IPS-11a (cell line): ENCODE measurements around the gene CNTNAP4.

Experiments
- H3K4me3 ChIP-seq: one replicate; pipeline ENCODE4 v1.5.1; 2013; ENCODE audit warnings: low read depth, low read length, control low read depth

Gene CNTNAP4

DNA sequence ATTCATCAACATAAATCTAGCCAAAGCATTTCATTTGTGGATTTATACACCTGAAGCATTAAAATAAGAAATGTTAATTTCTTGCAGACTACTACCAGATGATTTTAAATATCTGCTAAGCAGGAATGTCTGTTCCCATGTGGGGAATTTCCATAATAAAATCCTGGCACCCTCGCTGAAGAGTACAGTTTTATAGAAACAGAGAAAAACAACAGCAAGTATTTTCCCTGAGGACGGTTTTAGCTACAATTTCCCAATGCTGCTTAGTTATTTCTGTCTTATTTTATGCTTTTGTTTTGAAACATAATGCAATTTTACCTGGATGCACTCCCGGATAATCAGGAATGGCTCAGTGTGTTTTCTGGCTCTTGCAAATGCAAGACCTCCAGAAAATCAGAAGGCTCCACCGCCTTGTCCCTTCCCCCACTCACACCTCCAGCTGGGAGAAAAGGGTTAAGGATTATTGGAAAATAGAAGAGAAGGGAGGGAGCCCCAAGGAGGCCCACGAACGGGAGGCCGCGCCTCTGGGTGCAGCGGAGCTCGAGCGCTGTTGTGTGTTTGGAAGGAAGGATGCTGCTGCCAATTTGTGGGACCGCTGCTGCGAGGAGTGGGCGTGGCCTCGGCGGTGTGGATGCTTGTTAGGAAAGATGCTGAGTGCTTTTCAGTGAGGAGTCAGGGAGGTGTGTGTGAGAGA, at the start of gene CNTNAP4:
Gene CNTNAP4 (plus strand): TSS at position 657 of the 694 bp plus-strand sequence. CDS start 262 bp downstream, outside the sequence.
- H3K4me3 ChIP-seq = no peak within 1 kb of the TSS

GRCh38 chr16:76228546-76229146, 48.6 kb upstream of the CNTNAP4 start:
- H3K4me3 ChIP-seq = no peak overlapping the region

- H3K4me3 ChIP-seq = no peak overlapping the region
These were observed 44.5 kb upstream of the CNTNAP4 start for GRCh38 chr16:76232704-76233103.

DNA sequence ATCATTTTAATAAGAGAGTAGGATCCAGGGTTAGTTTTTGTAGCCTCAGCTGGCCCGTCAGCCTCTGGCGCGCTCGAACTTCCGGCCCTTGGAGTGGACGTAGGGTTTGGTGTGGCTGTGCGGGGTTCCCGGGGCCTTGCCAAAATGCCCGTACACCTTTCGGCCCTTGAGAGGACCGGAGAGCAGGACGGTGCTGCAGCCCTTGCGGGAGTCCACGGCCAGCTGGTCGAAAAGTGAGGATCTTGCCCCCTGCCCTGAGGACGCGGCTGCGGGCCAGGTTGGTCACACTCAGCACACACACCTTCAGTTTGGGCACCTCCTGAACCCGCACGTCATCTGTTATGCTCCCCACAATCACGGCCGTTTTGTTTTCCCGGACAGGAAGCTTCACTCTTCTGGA, 42.2 kb upstream of the CNTNAP4 start:
- no peak overlapping the region for H3K4me3 ChIP-seq

GRCh38 chr16:76235426-76235825, 41.8 kb upstream of the CNTNAP4 start:
- H3K4me3 ChIP-seq = no peak overlapping the region

GRCh38 chr16:76237471-76237870, 39.7 kb upstream of the CNTNAP4 start:
- H3K4me3 ChIP-seq = no peak overlapping the region

GRCh38 chr16:76241755-76242154, 35.4 kb upstream of the CNTNAP4 start:
- no peak overlapping the region for H3K4me3 ChIP-seq

DNA sequence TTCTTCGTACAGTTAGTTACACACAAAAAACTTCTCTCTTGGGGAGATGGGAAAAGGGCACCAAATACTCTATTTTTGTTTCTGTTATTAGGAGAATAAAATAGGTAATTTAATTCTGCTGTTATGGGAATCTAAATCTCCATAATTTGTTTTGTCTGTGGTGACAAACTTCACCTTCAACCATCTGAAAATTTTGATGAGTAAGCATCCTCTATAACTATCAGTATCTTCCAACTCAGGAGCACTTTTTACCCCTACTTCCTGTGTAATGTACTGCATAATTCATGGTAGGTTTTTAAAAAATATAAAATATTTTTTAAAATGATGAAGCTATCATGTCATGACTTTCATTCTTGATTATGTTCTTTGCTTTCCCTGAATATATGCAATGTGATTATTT, 33.6 kb upstream of the CNTNAP4 start:
- H3K4me3 ChIP-seq = no peak overlapping the region

- no peak overlapping the region for H3K4me3 ChIP-seq
These were observed 30.6 kb upstream of the CNTNAP4 start for GRCh38 chr16:76246587-76246986.

DNA sequence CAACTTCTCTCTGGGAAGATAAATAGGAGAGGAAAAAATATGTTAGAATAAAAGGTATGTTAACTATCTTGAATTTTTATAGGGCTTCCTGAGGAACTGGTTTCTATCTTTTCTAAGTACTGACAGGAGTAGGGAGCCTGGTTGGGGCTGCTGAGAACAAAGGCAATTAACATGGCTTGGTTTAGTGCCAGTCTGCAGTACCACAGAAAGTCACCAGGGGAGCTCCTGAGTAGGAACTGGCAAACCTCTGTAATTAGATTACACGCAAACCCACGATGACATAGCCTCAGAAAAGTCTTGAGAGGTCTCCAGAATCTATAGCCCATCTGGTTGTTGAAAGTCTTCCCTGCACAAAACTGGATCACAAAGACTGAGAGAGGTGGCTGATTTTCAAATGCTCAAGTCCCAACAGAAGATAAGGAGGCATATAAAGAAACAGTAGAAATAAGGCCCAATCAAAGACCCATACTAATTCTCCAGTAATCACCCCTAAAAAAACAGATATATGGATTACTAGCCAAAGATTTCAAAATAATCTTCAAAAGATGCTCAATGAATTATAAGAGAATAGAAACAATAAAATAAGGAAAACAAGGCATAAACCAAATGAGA, 11.7 kb upstream of the CNTNAP4 start:
- H3K4me3 ChIP-seq = no peak overlapping the region

GRCh38 chr16:76268824-76269223, 8.4 kb upstream of the CNTNAP4 start:
- no peak overlapping the region for H3K4me3 ChIP-seq

DNA sequence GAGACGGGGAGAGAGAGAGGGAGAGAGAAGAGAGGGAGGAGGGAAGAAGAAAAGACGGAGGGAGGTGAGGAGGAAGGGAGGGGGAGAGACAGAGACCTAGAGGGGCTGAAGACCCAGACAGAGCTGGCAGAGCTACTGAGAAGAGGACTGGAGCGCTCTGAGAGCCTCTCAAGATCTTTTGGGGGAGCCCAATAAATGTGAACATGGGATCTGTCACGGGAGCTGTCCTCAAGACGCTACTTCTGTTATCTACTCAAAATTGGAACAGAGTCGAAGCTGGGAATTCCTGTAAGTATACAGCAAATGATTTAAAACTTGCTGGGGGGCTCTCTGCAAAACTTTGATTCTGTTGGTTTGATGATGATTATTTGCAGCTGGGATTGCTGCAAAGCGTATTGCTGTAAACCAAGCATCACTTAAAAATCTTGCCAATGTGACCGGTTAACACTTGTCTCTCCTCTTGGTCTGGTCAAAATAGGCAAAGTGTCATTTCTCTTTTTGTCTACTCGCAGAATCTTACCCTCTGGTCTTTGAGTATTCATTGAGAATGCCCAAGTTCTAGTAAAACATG, 344 bp downstream of the CNTNAP4 start:
- H3K4me3 ChIP-seq = no peak overlapping the region

GRCh38 chr16:76278086-76278485, 885 bp downstream of the CNTNAP4 start:
- no peak overlapping the region for H3K4me3 ChIP-seq

GRCh38 chr16:76278980-76279379, 1.8 kb downstream of the CNTNAP4 start:
- H3K4me3 ChIP-seq = no peak overlapping the region

- H3K4me3 ChIP-seq = no peak overlapping the region
These were observed 3.4 kb downstream of the CNTNAP4 start for GRCh38 chr16:76280421-76281215.

DNA sequence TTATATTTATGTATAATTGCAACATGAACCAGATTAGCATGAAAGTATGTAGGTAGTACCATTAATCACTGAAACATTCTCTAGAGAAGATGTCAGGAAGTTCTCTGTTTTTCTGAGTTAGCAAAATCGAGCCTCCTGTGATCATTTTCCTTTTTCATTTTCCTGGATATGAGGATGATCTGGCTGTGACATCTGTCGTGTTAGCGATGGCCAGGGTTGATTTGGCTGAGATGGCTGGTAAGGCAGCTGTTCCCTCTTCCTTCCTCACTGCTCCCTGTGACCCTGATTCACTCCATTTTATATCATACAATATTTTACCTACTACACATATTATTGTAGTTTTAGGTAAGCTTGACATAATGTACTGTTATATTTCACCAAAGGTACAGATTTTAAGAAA, 10.3 kb downstream of the CNTNAP4 start:
- H3K4me3 ChIP-seq = no peak overlapping the region

DNA sequence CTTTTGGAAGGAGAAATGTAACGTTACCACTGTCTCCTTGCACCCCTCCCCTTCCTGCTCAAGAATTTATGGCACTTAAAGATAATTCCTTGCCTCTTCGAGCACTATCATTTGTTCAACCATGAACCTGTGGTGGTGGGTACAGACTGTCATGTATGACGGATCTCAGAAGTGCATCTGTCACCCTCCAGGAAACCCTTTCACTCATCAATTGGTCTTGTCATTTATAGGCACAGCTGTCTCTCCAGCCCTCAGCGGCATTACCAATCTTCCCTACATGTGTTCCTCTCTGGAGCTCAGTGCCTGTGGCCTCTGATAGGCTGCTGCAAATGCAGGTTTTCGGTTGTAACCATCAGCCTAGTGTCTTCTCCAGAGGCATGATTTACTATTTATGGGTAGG, 15.0 kb downstream of the CNTNAP4 start:
- H3K4me3 ChIP-seq = no peak overlapping the region

GRCh38 chr16:76293980-76294379, 16.8 kb downstream of the CNTNAP4 start:
- H3K4me3 ChIP-seq = no peak overlapping the region

GRCh38 chr16:76294396-76295214, 17.4 kb downstream of the CNTNAP4 start:
- no peak overlapping the region for H3K4me3 ChIP-seq

DNA sequence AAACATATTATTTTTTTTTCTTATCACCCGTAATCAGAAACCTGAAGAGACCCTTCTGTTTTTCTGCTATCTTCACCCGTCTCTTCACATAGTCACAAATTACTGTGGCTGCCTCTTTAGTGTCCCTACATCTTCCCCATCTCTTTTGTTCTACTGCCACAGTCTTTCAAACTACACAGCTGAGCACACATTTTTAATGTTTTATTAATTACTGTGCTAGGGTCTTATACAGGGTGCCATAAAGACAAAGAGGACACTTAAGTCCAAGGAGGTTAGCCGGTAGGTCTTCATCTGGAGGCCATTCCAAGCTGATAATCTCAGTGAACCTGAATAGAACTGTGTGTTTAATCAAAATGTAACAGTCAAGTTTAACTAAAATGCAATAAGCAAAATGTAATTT, 20.7 kb downstream of the CNTNAP4 start:
- no peak overlapping the region for H3K4me3 ChIP-seq
